Measurements from ENCODE around the gene ARL5B. TPM values are rescaled to one million over a fixed set of nuclear protein-coding genes. Genes with fewer than 3 reads are reported as not detected.

ARL5B gene
- total RNA-seq, 1 donor from 2014 or later: 10.6 TPM

DNA sequence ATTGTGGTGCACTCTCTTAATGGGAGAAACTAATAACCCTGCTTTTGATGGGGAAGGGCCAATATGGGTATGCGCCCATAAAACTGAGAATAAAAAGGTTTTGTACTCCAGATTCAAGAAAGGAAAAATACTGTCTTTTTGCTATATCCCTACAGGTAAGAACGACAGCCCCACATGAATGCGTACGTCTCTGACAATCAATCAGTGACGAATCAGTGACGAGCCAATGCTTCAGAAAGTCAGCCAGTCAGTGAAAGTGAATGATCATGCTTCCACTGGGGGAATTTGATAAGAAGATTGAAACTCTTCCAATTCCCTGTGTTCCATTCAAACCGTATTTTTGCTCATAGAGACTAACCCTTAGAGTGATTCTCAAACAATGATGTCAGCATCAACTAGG is 26.3 kb downstream of the ARL5B start:
- Histone ChIP-seq H3K4me3 (no peak overlapping the region), H3K27ac (no peak overlapping the region), H3K27me3 (ENCODE audit: low read depth) (no peaks in the 10 kb centered on the region), H3K9me3 (no peaks in the 10 kb centered on the region), H3K4me1 (no peaks in the 10 kb centered on the region), H3K36me3 (no peaks in the 10 kb centered on the region)
- intact Hi-C loops (cut with DNase I): no loop called here
- no peak for ATAC-seq
- DNase-seq: no peak
- TF ChIP-seq, protein P1, sequence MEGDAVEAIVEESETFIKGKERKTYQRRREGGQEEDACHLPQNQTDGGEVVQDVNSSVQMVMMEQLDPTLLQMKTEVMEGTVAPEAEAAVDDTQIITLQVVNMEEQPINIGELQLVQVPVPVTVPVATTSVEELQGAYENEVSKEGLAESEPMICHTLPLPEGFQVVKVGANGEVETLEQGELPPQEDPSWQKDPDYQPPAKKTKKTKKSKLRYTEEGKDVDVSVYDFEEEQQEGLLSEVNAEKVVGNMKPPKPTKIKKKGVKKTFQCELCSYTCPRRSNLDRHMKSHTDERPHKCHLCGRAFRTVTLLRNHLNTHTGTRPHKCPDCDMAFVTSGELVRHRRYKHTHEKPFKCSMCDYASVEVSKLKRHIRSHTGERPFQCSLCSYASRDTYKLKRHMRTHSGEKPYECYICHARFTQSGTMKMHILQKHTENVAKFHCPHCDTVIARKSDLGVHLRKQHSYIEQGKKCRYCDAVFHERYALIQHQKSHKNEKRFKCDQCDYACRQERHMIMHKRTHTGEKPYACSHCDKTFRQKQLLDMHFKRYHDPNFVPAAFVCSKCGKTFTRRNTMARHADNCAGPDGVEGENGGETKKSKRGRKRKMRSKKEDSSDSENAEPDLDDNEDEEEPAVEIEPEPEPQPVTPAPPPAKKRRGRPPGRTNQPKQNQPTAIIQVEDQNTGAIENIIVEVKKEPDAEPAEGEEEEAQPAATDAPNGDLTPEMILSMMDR (IDR thresholded peaks at IDR 0.05): no peak

DNA sequence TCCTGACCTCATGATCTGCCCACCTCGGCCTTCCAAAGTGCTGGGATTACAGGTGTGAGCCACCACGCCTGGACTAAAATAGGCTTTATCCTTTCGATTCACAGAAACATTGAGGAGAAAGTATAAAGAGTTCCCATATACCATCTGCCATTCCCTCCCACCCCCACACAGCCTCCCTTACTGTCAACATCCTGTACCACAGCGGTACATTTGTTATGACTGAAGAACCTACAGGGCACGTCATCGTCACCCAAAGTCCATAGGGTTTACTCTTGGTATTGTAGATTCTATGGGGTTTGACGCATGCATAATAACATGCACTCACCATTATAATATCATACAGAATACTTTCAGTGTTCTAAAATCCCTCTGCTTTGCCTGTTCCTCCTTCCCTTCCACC is 28.0 kb downstream of the ARL5B start:
- H3K27me3 ChIP-seq (ENCODE audit: low read depth): no peaks in the 10 kb centered on the region
- no peak for ATAC-seq
- no peak overlapping the region for H3K4me3 ChIP-seq
- intact Hi-C loops (cut with DNase I): no loop called here
- no peak overlapping the region for H3K27ac ChIP-seq
- no peak for DNase-seq
- TF ChIP-seq, protein P1 (IDR thresholded peaks at IDR 0.05): no peak
- H3K9me3 ChIP-seq: no peaks in the 10 kb centered on the region
- no peaks in the 10 kb centered on the region for H3K4me1 ChIP-seq
- no peaks in the 10 kb centered on the region for H3K36me3 ChIP-seq

DNA sequence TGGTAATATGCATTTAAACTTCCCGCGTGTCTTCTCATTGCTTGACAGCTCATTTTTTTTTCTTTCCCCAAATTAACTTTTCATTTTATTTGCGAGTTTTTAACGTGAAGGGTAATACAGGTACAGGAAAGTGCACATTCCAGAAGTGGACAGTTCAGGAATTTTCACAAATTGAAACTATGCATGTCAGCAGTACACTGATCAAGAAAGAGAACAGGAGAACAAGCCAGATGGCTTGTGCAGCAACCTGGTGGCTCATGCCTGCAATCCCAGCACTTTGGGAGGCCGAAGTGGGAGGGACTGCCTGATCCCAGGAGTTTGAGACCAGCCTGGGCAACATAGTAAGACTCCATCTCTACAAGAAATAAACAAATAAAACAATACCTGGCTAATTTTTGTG is 28.5 kb downstream of the ARL5B start:
- intact Hi-C loops (cut with DNase I): no loop called here
- Histone ChIP-seq H3K27ac (no peak overlapping the region), H3K36me3 (no peaks in the 10 kb centered on the region), H3K4me1 (no peaks in the 10 kb centered on the region), H3K27me3 (ENCODE audit: low read depth) (no peaks in the 10 kb centered on the region), H3K9me3 (no peaks in the 10 kb centered on the region), H3K4me3 (no peak overlapping the region)
- TF ChIP-seq, protein P1 (IDR thresholded peaks at IDR 0.05): no peak
- DNase-seq (no peak), ATAC-seq (no peak)

DNA sequence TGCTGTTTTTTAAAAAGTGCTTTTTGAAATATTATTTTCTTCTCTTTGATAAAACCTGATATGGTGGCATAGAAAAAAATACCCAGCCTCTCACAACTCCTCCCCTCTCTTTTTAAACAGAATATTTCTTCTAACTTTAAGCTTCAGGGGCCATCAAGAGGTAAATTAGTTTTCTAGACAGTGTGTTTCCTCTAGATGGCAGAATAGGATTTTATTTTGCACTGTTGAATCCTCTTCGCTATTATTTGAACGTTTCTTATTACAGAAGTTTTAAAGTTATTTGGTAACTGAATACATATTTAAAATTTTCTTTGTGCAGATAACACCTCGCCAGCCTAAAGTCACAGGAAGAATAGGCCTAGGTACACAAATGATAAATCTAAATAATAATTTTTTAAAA is 30.3 kb downstream of the ARL5B start:
- H3K27ac ChIP-seq: no peak overlapping the region
- H3K9me3 ChIP-seq: no peaks in the 10 kb centered on the region
- H3K4me1 ChIP-seq: no peaks in the 10 kb centered on the region
- intact Hi-C loops (cut with DNase I): no loop called here
- H3K4me3 ChIP-seq: no peak overlapping the region
- H3K27me3 ChIP-seq (ENCODE audit: low read depth): no peaks in the 10 kb centered on the region
- DNase-seq (no peak), ATAC-seq (no peak)
- TF ChIP-seq, protein P1 (IDR thresholded peaks at IDR 0.05): peak; percentile 30
- H3K36me3 ChIP-seq: no peaks in the 10 kb centered on the region

DNA sequence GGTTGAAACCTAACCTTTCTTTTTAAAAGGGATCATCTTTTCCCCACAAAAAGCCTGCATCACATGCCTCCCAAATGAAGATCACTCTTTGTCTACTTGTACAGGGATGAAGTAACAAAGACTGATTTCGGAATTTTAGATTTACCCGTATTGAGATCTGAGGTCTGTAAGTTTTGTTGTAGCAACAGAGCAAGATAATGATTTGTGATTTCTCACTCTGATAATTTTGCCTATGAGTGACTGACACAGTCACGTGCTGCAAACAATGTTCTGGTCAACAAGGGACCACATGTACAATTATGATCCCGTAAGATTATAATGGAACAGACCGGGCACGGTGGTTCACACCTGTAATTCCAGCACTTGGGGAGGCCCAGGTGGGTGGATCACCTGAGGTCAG is 31.3 kb downstream of the ARL5B start:
- H3K4me1 ChIP-seq: no peaks in the 10 kb centered on the region
- H3K27ac ChIP-seq: no peak overlapping the region
- intact Hi-C loops (cut with DNase I): no loop called here
- H3K36me3 ChIP-seq: no peaks in the 10 kb centered on the region
- ATAC-seq (no peak), DNase-seq (no peak)
- TF ChIP-seq, protein P1 (IDR thresholded peaks at IDR 0.05): no peak
- no peaks in the 10 kb centered on the region for H3K27me3 ChIP-seq (ENCODE audit: low read depth)
- no peak overlapping the region for H3K4me3 ChIP-seq
- no peaks in the 10 kb centered on the region for H3K9me3 ChIP-seq

Data from lower lobe of right lung (tissue), 2 donors.